Measurements from ENCODE around the gene WDFY2. TPM values are rescaled to one million over a fixed set of nuclear protein-coding genes. Genes with fewer than 3 reads are reported as not detected.

The WDFY2 gene
- total and polyA plus RNA-seq, 12 donors: 2.4 to 7.5 (median 5.5) TPM

- intact Hi-C loops (cut with DNase I): loop anchor here in 1 of 10 donors (10.0 kb wide), 1 partner anchor 179 kb away; the partner anchor contains the start of gene WDFY2
- no peak for DNase-seq
Observed at GRCh38 chr13:51763486-51763885, 179.2 kb downstream of the WDFY2 start.

GRCh38 chr13:51764184-51765141 is 180.2 kb downstream of the WDFY2 start:
- peak; percentile 80 to 91 (median 88) for ATAC-seq
- WGBS, 2 donors: 37 to 44% methylated on average over 12 of the region's 12 CpGs
- H3K36me3 ChIP-seq: peaks cover 0 to 78% (median 5%) of the 10 kb centered on the region in 9 donors
- H3K9me3 ChIP-seq: no peaks in the 10 kb centered on the region
- H3K27me3 ChIP-seq: no peaks in the 10 kb centered on the region
- no peak for TF ChIP-seq CTCF (IDR thresholded peaks at IDR 0.05)
- peak overlapping the region in 2 of 10 donors; percentile 4 to 10 for H3K4me3 ChIP-seq
- H3K4me1 ChIP-seq: peaks cover 10 to 32% (median 30%) of the 10 kb centered on the region in 9 donors
- intact Hi-C loops (cut with DNase I): loop anchor here in 1 of 10 donors (10.0 kb wide), 1 partner anchor 180 kb away; the partner anchor contains the start of gene WDFY2
- H3K27ac ChIP-seq: peak overlapping the region; percentile 27 to 82 (median 72)
- DNase-seq: peak; percentile 58 to 70

More at GRCh38 chr13:51763486-51763885, 179.2 kb downstream of the WDFY2 start:
- Histone ChIP-seq H3K36me3 (peaks cover 0 to 86% (median 5%) of the 10 kb centered on the region in 9 donors), H3K27me3 (no peaks in the 10 kb centered on the region), H3K9me3 (no peaks in the 10 kb centered on the region), H3K4me1 (peaks cover 7 to 22% (median 21%) of the 10 kb centered on the region in 9 donors), H3K27ac (peak overlapping the region in 6 of 10 donors; percentile 27 to 82 (median 66)), H3K4me3 (no peak overlapping the region)
- 92% methylated on average over 2 of the region's 2 CpGs for WGBS, 2 donors
- no peak for ATAC-seq
- no peak for TF ChIP-seq CTCF (IDR thresholded peaks at IDR 0.05)

- intact Hi-C loops (cut with DNase I): loop anchor here in 1 of 10 donors (10.0 kb wide), 1 partner anchor 180 kb away; the partner anchor contains the start of gene WDFY2
- 90 to 92% methylated on average over 4 of the region's 4 CpGs for WGBS, 2 donors
- DNase-seq: no peak
- no peak for ATAC-seq
- TF ChIP-seq CTCF (IDR thresholded peaks at IDR 0.05): no peak
- peak overlapping the region; percentile 23 to 82 (median 72) for H3K27ac ChIP-seq
- H3K36me3 ChIP-seq: peaks cover 0 to 71% (median 5%) of the 10 kb centered on the region in 9 donors
- H3K9me3 ChIP-seq: no peaks in the 10 kb centered on the region
- H3K4me1 ChIP-seq: peaks cover 12 to 39% (median 35%) of the 10 kb centered on the region in 9 donors
- no peaks in the 10 kb centered on the region for H3K27me3 ChIP-seq
- no peak overlapping the region for H3K4me3 ChIP-seq
Observed at GRCh38 chr13:51765142-51765515, 180.9 kb downstream of the WDFY2 start.

- TF ChIP-seq CTCF (IDR thresholded peaks at IDR 0.05): no peak
- Histone ChIP-seq H3K27ac (no peak overlapping the region), H3K9me3 (no peaks in the 10 kb centered on the region), H3K4me3 (no peak overlapping the region), H3K4me1 (peaks cover 16 to 50% (median 38%) of the 10 kb centered on the region in 9 donors), H3K27me3 (no peaks in the 10 kb centered on the region), H3K36me3 (peaks cover 0 to 56% (median 0%) of the 10 kb centered on the region in 9 donors)
- intact Hi-C loops (cut with DNase I): loop anchor here in 1 of 10 donors (10.0 kb wide), 1 partner anchor 182 kb away; the partner anchor contains the start of gene WDFY2
- 90 to 95% methylated on average over 8 of the region's 8 CpGs for WGBS, 2 donors
- ATAC-seq (no peak), DNase-seq (no peak)
Observed at GRCh38 chr13:51767100-51767499, 182.8 kb downstream of the WDFY2 start.
